HCT116 (cell line): ENCODE measurements around the gene FBXL19. TPM values are rescaled to one million over a fixed set of nuclear protein-coding genes. Genes with fewer than 3 reads are reported as not detected.

Experiments
- ATAC-seq: fragments of 200-7000 bp; cut with Tn5 transposase; 2 replicates; pipeline ENCODE4 v1.9.1; 2020; ENCODE audit warnings: mild to moderate bottlenecking, moderate library complexity
- BruUV-seq: library from RNA; stranded (reverse); fragments of 400-500 nt; replicated peaks from 2 replicates; lab custom pipeline; 2021; lab: Mats Ljungman, UMichigan
- CTCF ChIA-PET: fragments of 300-600 bp; sonication (Branson Sonifier 250); formaldehyde crosslinking; loops from one replicate; lab custom pipeline; 2021; ENCODE audit warnings: antibody characterized with exemption; lab: Charles Lee
- POLR2A ChIA-PET: fragments of 300-600, 350-600 bp; sonication (Branson Sonifier 250); formaldehyde crosslinking; loops from one replicate; lab custom pipeline; 2021; ENCODE audit warnings: antibody characterized with exemption; lab: Charles Lee
- RAD21 ChIA-PET, 2 experiments: fragments of 300-600 bp; sonication (Branson Sonifier 250); formaldehyde crosslinking; loops; one replicate each; lab custom pipeline; 2023; ENCODE audit warnings: low total read pairs in 2 of 2; ENCODE audit not compliant: uncharacterized antibody in 2 of 2, unreplicated experiment in 2 of 2, low non-redundant PET in 1 of 2; lab: Charles Lee
- DNase-seq: peaks from one replicate; pipeline ENCODE4 v3.0.0-alpha.2; 2010; ENCODE audit warnings: low read depth, low spot score
- H2AFZ ChIP-seq: fragments of 200-600 bp; shearing (Covaris generic), sonication (generic); 2 replicates; pipeline ENCODE4 v1.6.1; 2017; ENCODE audit warnings: low read depth, mixed run types, mixed read lengths, antibody characterized with exemption, low read length; ENCODE audit not compliant: poor library complexity, severe bottlenecking
- H3K27ac ChIP-seq: 2 replicates; pipeline ENCODE4 v1.5.1; 2012; ENCODE audit warnings: low read depth, low read length
- H3K27me3 ChIP-seq: fragments of 200-600 bp; sonication (generic); 2 replicates; pipeline ENCODE4 v1.6.1; 2016; ENCODE audit warnings: mixed run types, low read length, mixed read lengths; ENCODE audit not compliant: insufficient read depth
- H3K36me3 ChIP-seq, 2 experiments: fragments of 200-500 bp in 1 of 2; fragments of 200-600 bp in 1 of 2; sonication (Bioruptor generic) in 1 of 2; sonication (generic) in 1 of 2; 2 replicates each; pipeline versions ENCODE4 v1.5.1 to v1.6.1; 2014 to 2016; ENCODE audit warnings: low read length in 2 of 2, inconsistent platforms in 1 of 2, mixed read lengths in 1 of 2, mixed run types in 1 of 2; ENCODE audit not compliant: insufficient read depth in 2 of 2, control insufficient read depth in 1 of 2
- H3K4me1 ChIP-seq, 2 experiments: fragments of 200-600 bp in 1 of 2; sonication (generic) in 1 of 2; 2 replicates each; pipeline versions ENCODE4 v1.5.1 to v1.6.1; 2012 to 2017; ENCODE audit warnings: low read length in 2 of 2, inconsistent platforms in 1 of 2, mild to moderate bottlenecking in 1 of 2, mixed read lengths in 1 of 2, mixed run types in 1 of 2, moderate library complexity in 1 of 2; ENCODE audit not compliant: insufficient read depth in 2 of 2, control insufficient read depth in 1 of 2
- H3K4me2 ChIP-seq: fragments of 200-600 bp; sonication (generic); 2 replicates; pipeline ENCODE4 v1.6.1; 2017; ENCODE audit warnings: mixed run types, low read length, mixed read lengths
- H3K4me3 ChIP-seq, 2 experiments: fragments of 200-600 bp in 1 of 2; sonication (generic) in 1 of 2; replicated peaks in 1 of 2; 2 replicates each; pipeline ENCODE4 v1.5.1; 2011 to 2016; ENCODE audit warnings: low read length in 2 of 2, control low read depth in 1 of 2, low read depth in 1 of 2, mild to moderate bottlenecking in 1 of 2, mixed read lengths in 1 of 2, mixed run types in 1 of 2
- H3K79me2 ChIP-seq: fragments of 200-600 bp; sonication (generic); 2 replicates; pipeline ENCODE4 v1.6.1; 2017; ENCODE audit warnings: mild to moderate bottlenecking, mixed run types, low read length, moderate library complexity, mixed read lengths; ENCODE audit not compliant: insufficient read depth
- H3K9ac ChIP-seq: fragments of 200-600 bp; sonication (generic); 2 replicates; pipeline ENCODE4 v1.6.1; 2016; ENCODE audit warnings: low read length, mixed read lengths
- H3K9me2 ChIP-seq: fragments of 200-600 bp; sonication (generic), shearing (Covaris generic); 2 replicates; pipeline ENCODE4 v1.6.1; 2017; ENCODE audit warnings: mixed run types, mild to moderate bottlenecking, moderate library complexity; ENCODE audit not compliant: insufficient read depth
- H3K9me3 ChIP-seq, 2 experiments: fragments of 200-500 bp in 1 of 2; fragments of 200-600 bp in 1 of 2; sonication (Bioruptor generic) in 1 of 2; sonication (generic) in 1 of 2; 2 replicates each; pipeline ENCODE4 v1.6.1; 2014 to 2017; ENCODE audit warnings: low read length in 2 of 2, mixed read lengths in 2 of 2, inconsistent platforms in 1 of 2, low read depth in 1 of 2, mild to moderate bottlenecking in 1 of 2, mixed run types in 1 of 2, moderate library complexity in 1 of 2; ENCODE audit not compliant: control insufficient read depth in 1 of 2, insufficient read depth in 1 of 2
- H4K20me1 ChIP-seq: fragments of 200-600 bp; sonication (generic), shearing (Covaris generic); 2 replicates; pipeline ENCODE4 v1.6.1; 2017; ENCODE audit warnings: mixed run types, mild to moderate bottlenecking, moderate library complexity; ENCODE audit not compliant: insufficient read depth
- EZH2 ChIP-seq: fragments of 200-600 bp; sonication (generic); IDR thresholded peaks from 2 replicates; pipeline ENCODE4 v1.6.1; 2017; ENCODE audit warnings: antibody characterized with exemption, mixed run types
- JUND ChIP-seq: IDR thresholded peaks from 2 replicates; pipeline ENCODE4 v1.6.1; 2012
- POLR2A ChIP-seq: IDR thresholded peaks from 2 replicates; pipeline ENCODE4 v1.7.0; 2011; ENCODE audit warnings: borderline replicate concordance; ENCODE audit not compliant: insufficient read depth, insufficient read length; ENCODE audit errors: extremely low read depth
- POLR2AphosphoS5 ChIP-seq: IDR thresholded peaks from 2 replicates; pipeline ENCODE4 v1.6.1; 2011; ENCODE audit warnings: mild to moderate bottlenecking, low read depth, low read length, moderate library complexity
- intact Hi-C: fragments of 100-400 bp; cut with micrococcal nuclease; formaldehyde crosslinking; loops from 2 replicates; pipeline ENCODE4 v1.10.0; 2022
- total RNA-seq: library from RNA; stranded (reverse); gene quantifications from one replicate; pipeline ENCODE4 v1.2.1, GENCODE V29; 2021; ENCODE audit not compliant: unreplicated experiment
- TF ChIP-seq, protein P1 (sequence below), 3 experiments: fragments of 200-600 bp in 1 of 3; sonication (generic) in 1 of 3; IDR thresholded peaks in 2 of 3; conservative IDR thresholded peaks in 1 of 3; 2 replicates each; pipeline ENCODE4 v1.5.1; 2012 to 2017; ENCODE audit warnings: low read depth in 2 of 3, low read length in 2 of 3, antibody characterized with exemption in 1 of 3, borderline replicate concordance in 1 of 3, control low read depth in 1 of 3, mild to moderate bottlenecking in 1 of 3, mixed read lengths in 1 of 3, mixed run types in 1 of 3, moderate library complexity in 1 of 3; ENCODE audit not compliant: insufficient read depth in 1 of 3

FBXL19 gene
- total RNA-seq, 1 experiment from 2014 or later: 45.2 TPM

DNA sequence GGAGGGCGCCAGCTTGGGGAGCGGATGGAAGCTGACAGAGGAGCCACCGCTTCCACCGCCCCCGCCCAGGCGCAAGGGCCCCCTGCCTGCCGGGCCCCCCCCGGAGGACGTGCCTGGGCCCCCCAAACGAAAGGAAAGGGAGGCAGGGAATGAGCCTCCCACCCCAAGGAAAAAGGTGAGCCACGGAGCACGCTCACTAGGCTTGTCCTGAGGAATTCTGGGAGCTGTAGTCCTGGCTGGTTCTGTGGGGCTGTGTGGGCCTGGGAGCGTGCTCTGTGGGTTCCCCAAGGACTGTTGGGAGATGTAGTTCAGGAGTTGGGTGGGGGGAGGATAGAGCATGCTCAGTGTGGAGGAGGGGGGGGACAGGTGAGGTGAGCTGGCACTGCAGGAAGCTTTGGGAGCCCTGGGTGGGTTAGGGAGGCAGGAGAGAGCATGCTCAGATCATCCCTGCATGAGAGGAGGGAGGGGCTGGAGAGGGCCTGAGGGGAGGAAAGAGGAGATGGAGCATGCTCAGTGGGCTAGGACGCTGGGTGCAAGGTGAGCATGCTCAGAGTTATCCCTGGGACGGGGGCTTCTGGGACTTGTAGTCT, 4.5 kb downstream of the FBXL19 start:
- H3K9ac ChIP-seq: no peak overlapping the region
- TF ChIP-seq EZH2: no peak
- no peak for TF ChIP-seq JUND
- no peak for TF ChIP-seq POLR2A
- TF ChIP-seq, protein P1, sequence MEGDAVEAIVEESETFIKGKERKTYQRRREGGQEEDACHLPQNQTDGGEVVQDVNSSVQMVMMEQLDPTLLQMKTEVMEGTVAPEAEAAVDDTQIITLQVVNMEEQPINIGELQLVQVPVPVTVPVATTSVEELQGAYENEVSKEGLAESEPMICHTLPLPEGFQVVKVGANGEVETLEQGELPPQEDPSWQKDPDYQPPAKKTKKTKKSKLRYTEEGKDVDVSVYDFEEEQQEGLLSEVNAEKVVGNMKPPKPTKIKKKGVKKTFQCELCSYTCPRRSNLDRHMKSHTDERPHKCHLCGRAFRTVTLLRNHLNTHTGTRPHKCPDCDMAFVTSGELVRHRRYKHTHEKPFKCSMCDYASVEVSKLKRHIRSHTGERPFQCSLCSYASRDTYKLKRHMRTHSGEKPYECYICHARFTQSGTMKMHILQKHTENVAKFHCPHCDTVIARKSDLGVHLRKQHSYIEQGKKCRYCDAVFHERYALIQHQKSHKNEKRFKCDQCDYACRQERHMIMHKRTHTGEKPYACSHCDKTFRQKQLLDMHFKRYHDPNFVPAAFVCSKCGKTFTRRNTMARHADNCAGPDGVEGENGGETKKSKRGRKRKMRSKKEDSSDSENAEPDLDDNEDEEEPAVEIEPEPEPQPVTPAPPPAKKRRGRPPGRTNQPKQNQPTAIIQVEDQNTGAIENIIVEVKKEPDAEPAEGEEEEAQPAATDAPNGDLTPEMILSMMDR (IDR thresholded peaks at IDR 0.05 in 2 of 3, conservative IDR thresholded peaks at IDR 0.05 in 1 of 3; ENCODE audit: borderline replicate concordance in 1 of 3, insufficient read depth in 1 of 3, low read depth in 2 of 3, low read length in 2 of 3): no peak
- TF ChIP-seq POLR2AphosphoS5: peak; percentile 40; the same call in 1 of the 2 replicates

DNA sequence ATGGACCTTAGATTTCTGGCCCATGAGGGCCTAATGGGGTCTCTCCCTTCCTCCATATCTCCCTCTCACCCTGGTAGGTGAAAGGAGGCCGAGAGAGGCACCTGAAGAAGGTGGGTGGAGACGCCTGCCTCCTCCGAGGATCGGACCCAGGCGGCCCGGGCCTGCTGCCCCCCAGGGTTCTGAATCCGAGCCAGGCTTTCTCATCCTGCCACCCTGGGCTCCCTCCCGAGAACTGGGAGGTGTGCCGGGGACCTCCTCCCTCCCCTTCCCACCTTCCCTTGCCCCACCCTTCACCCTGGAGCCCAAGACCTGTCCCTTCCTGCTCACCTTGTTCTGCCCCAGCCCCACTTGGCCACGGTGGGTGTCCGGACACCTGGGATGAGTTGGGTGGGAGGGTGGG, 5.0 kb downstream of the FBXL19 start:
- Histone ChIP-seq H3K4me1 (peaks cover 7 to 15% of the 10 kb centered on the region in 2 experiments; a peak in 3 of 4 replicates), H3K27ac (peak overlapping the region; percentile 30; the same call in 1 of the 2 replicates), H3K9me2 (no peaks in the 10 kb centered on the region), H3K9ac (no peak overlapping the region), H3K36me3 (peaks cover 9 to 26% of the 10 kb centered on the region in 2 experiments), H3K9me3 (no peaks in the 10 kb centered on the region), H4K20me1 (no peaks in the 10 kb centered on the region), H3K4me2 (no peak overlapping the region), H3K27me3 (no peaks in the 10 kb centered on the region), H3K79me2 (peaks cover 10% of the 10 kb centered on the region; the same call in 1 of the 2 replicates), H3K4me3 (no peak overlapping the region), H2AFZ (no peak overlapping the region)
- ChIA-PET RAD21 (no interaction called here), CTCF (interaction anchor here (1.0 kb wide), 1 partner anchor 25 kb away, joined by 6 read pairs; no protein-coding TSS in a partner anchor), POLR2A (interaction anchor here (0.7 to 1.2 kb wide), 2 partner anchors 12 to 189 kb away, joined by 3 to 4 read pairs; partner anchors contain the start of gene KAT8)
- intact Hi-C loops: no loop called here
- ATAC-seq (no peak), DNase-seq (no peak)
- no TSS peak for BruUV-seq
- TF ChIP-seq POLR2AphosphoS5: no peak

More for the DNA sequence above, 4.5 kb downstream of the FBXL19 start:
- ChIA-PET POLR2A (interaction anchor here (0.7 to 1.2 kb wide), 2 partner anchors 12 to 190 kb away, joined by 3 to 4 read pairs; partner anchors contain the start of gene KAT8), CTCF (interaction anchor here (1.0 to 1.7 kb wide), 2 partner anchors 14 to 26 kb away, joined by 6 to 10 read pairs; no protein-coding TSS in a partner anchor), RAD21 (no interaction called here)
- Histone ChIP-seq H3K9me2 (no peaks in the 10 kb centered on the region), H3K9me3 (no peaks in the 10 kb centered on the region), H3K27me3 (no peaks in the 10 kb centered on the region), H3K4me2 (peak overlapping the region; percentile 14; the same call in 1 of the 2 replicates), H3K27ac (peak overlapping the region; percentile 31; the same call in 1 of the 2 replicates), H3K36me3 (peaks cover 9 to 26% of the 10 kb centered on the region in 2 experiments), H3K4me3 (no peak overlapping the region), H3K4me1 (peaks cover 7 to 15% of the 10 kb centered on the region in 2 experiments; a peak in 3 of 4 replicates), H4K20me1 (no peaks in the 10 kb centered on the region), H2AFZ (no peak overlapping the region), H3K79me2 (peaks cover 10% of the 10 kb centered on the region; the same call in 1 of the 2 replicates)
- ATAC-seq (peak; percentile 70), DNase-seq (peak; percentile 61)
- BruUV-seq: no TSS peak
- intact Hi-C loops: no loop called here
